Neural progenitor cell (in vitro differentiated cells): ENCODE data around the gene PIP4K2A. TPM values are rescaled to one million over a fixed set of nuclear protein-coding genes. Genes with fewer than 3 reads are reported as not detected.
"Not testable (repeated sequence)": the region's sequence is repeated elsewhere in the genome, so short reads cannot be mapped to it uniquely, and the experiment has no call there.

Experiments
- DNase-seq: peaks from one replicate; pipeline ENCODE4 v3.0.0-alpha.2; 2016; ENCODE audit warnings: low spot score
- H2AFZ ChIP-seq: fragments of 200-600 bp; sonication (generic); replicated peaks from 2 replicates; pipeline ENCODE4 v1.6.1; 2016; ENCODE audit warnings: antibody characterized with exemption
- H3F3A ChIP-seq: fragments of 200-600 bp; sonication (generic); 2 replicates; pipeline ENCODE4 v1.6.1; 2016; ENCODE audit warnings: antibody characterized with exemption, low read depth
- H3K27ac ChIP-seq: fragments of 200-600 bp; sonication (generic); 2 replicates; pipeline ENCODE4 v1.5.1; 2016; ENCODE audit warnings: mild to moderate bottlenecking
- H3K27me3 ChIP-seq: fragments of 200-600 bp; sonication (generic); 2 replicates; pipeline ENCODE4 v1.6.1; 2016; ENCODE audit warnings: mild to moderate bottlenecking, moderate library complexity
- H3K36me3 ChIP-seq: fragments of 200-600 bp; sonication (generic); 2 replicates; pipeline ENCODE4 v1.5.1; 2016
- H3K4me1 ChIP-seq: fragments of 200-600 bp; sonication (generic); 2 replicates; pipeline ENCODE4 v1.6.1; 2016; ENCODE audit warnings: mixed run types
- H3K4me2 ChIP-seq: fragments of 200-600 bp; sonication (generic); 2 replicates; pipeline ENCODE4 v1.6.1; 2016
- H3K4me3 ChIP-seq: fragments of 200-600 bp; sonication (generic); 2 replicates; pipeline ENCODE4 v1.5.1; 2016
- H3K79me2 ChIP-seq: fragments of 200-600 bp; sonication (generic); 2 replicates; pipeline ENCODE4 v1.6.1; 2016; ENCODE audit warnings: low read depth
- H3K9ac ChIP-seq: fragments of 200-600 bp; sonication (generic); 2 replicates; pipeline ENCODE4 v1.6.1; 2016
- H3K9me3 ChIP-seq: fragments of 200-600 bp; sonication (generic); 2 replicates; pipeline ENCODE4 v1.5.1; 2016; ENCODE audit warnings: low read depth
- H4K20me1 ChIP-seq: fragments of 200-600 bp; sonication (generic); 2 replicates; pipeline ENCODE4 v1.6.1; 2016; ENCODE audit warnings: low read depth
- H3K27ac Mint-ChIP-seq: 3 replicates; pipeline ENCODE4 v1.8.0; 2021; ENCODE audit warnings: mixed read lengths
- H3K27me3 Mint-ChIP-seq: 2 replicates; pipeline ENCODE4 v1.8.0; 2022; ENCODE audit warnings: low read depth, mild to moderate bottlenecking, inconsistent platforms, moderate library complexity, mixed read lengths; ENCODE audit not compliant: insufficient read depth
- H3K36me3 Mint-ChIP-seq: 3 replicates; pipeline ENCODE4 v1.8.0; 2021; ENCODE audit warnings: mixed read lengths
- H3K4me1 Mint-ChIP-seq: 3 replicates; pipeline ENCODE4 v1.8.0; 2021; ENCODE audit warnings: mixed read lengths
- H3K4me3 Mint-ChIP-seq: 3 replicates; pipeline ENCODE4 v1.8.0; 2021; ENCODE audit warnings: mild to moderate bottlenecking, moderate library complexity, mixed read lengths
- H3K9me3 Mint-ChIP-seq: 3 replicates; pipeline ENCODE4 v1.8.0; 2020; ENCODE audit warnings: mixed read lengths
- CTCF ChIP-seq: fragments of 200-600 bp; sonication (generic); IDR thresholded peaks from 2 replicates; pipeline ENCODE4 v1.5.1; 2017; ENCODE audit warnings: antibody characterized with exemption, mild to moderate bottlenecking
- EZH2 ChIP-seq: fragments of 200-600 bp; sonication (generic); IDR thresholded peaks from 2 replicates; pipeline ENCODE4 v1.6.1; 2017; ENCODE audit warnings: antibody characterized with exemption, mild to moderate bottlenecking, moderate library complexity
- EZH2phosphoT487 ChIP-seq: fragments of 200-600 bp; sonication (generic); IDR thresholded peaks from 2 replicates; pipeline ENCODE4 v1.6.1; 2017; ENCODE audit warnings: antibody characterized with exemption
- total RNA-seq: library from RNA; depleted of rRNA; stranded (reverse); fragments of >200 nt; gene quantifications from 2 replicates; pipeline ENCODE4 v1.2.3, GENCODE V29; 2015; ENCODE audit warnings: low replicate concordance

The PIP4K2A gene
- total RNA-seq, 1 donor from 2014 or later = 37.6 TPM

GRCh38 chr10:22719406-22720042 is 5.1 kb upstream of the PIP4K2A start:
- H3F3A ChIP-seq = peaks cover 8% of the 10 kb centered on the region
- H3K36me3 ChIP-seq = no peaks in the 10 kb centered on the region
- H3K4me1 ChIP-seq = no peaks in the 10 kb centered on the region
- H3K4me3 ChIP-seq = no peak overlapping the region
- no peak for TF ChIP-seq EZH2
- no peak for TF ChIP-seq CTCF
- TF ChIP-seq EZH2phosphoT487 = no peak
- no peaks in the 10 kb centered on the region for H3K9me3 ChIP-seq
- no peak overlapping the region for H3K4me2 ChIP-seq
- no peak overlapping the region for H2AFZ ChIP-seq
- no peak overlapping the region for H3K4me3 Mint-ChIP-seq
- no peaks in the 10 kb centered on the region for H4K20me1 ChIP-seq
- H3K9ac ChIP-seq = no peak overlapping the region
- peaks cover 11% of the 10 kb centered on the region for H3K27me3 Mint-ChIP-seq
- H3K4me1 Mint-ChIP-seq = peaks cover 4% of the 10 kb centered on the region
- H3K27ac ChIP-seq = no peak overlapping the region
- H3K79me2 ChIP-seq = no peaks in the 10 kb centered on the region
- peaks cover 13% of the 10 kb centered on the region for H3K27me3 ChIP-seq
- H3K36me3 Mint-ChIP-seq = peaks cover 3% of the 10 kb centered on the region
- no peaks in the 10 kb centered on the region for H3K9me3 Mint-ChIP-seq
- no peak for DNase-seq
- H3K27ac Mint-ChIP-seq = no peak overlapping the region

GRCh38 chr10:22718659-22719058 is 4.3 kb upstream of the PIP4K2A start:
- H3K9me3 Mint-ChIP-seq, H3K4me3 Mint-ChIP-seq, H3K36me3 Mint-ChIP-seq: not testable (repeated sequence)

GRCh38 chr10:22717728-22718127 is 3.4 kb upstream of the PIP4K2A start:
- Histone ChIP-seq H3K27ac (no peak overlapping the region), H2AFZ (no peak overlapping the region), H3K4me1 (peaks cover 1% of the 10 kb centered on the region), H4K20me1 (peaks cover 11% of the 10 kb centered on the region), H3K36me3 (no peaks in the 10 kb centered on the region), H3K79me2 (peaks cover 11% of the 10 kb centered on the region), H3K4me2 (no peak overlapping the region), H3K9ac (no peak overlapping the region), H3K27me3 (peaks cover 19% of the 10 kb centered on the region), H3F3A (peaks cover 8% of the 10 kb centered on the region), H3K9me3 (no peaks in the 10 kb centered on the region), H3K4me3 (no peak overlapping the region)
- no peak overlapping the region for H3K27ac Mint-ChIP-seq
- no peak overlapping the region for H3K4me3 Mint-ChIP-seq
- DNase-seq = no peak
- H3K4me1 Mint-ChIP-seq = peaks cover 6% of the 10 kb centered on the region
- TF ChIP-seq EZH2 (no peak), EZH2phosphoT487 (no peak), CTCF (no peak)
- H3K27me3 Mint-ChIP-seq = peaks cover 11% of the 10 kb centered on the region
- H3K9me3 Mint-ChIP-seq = no peaks in the 10 kb centered on the region
- peaks cover 3% of the 10 kb centered on the region for H3K36me3 Mint-ChIP-seq

More at GRCh38 chr10:22718659-22719058, 4.3 kb upstream of the PIP4K2A start:
- not testable (repeated sequence) for H3K36me3 ChIP-seq, H3F3A ChIP-seq, H2AFZ ChIP-seq, DNase-seq, H3K79me2 ChIP-seq, H3K4me1 ChIP-seq, H3K27ac Mint-ChIP-seq, H3K4me2 ChIP-seq, H3K4me3 ChIP-seq, H3K27ac ChIP-seq, H3K4me1 Mint-ChIP-seq, H3K9ac ChIP-seq, H4K20me1 ChIP-seq, H3K9me3 ChIP-seq
- H3K27me3 ChIP-seq = peaks cover 13% of the 10 kb centered on the region
- peaks cover 11% of the 10 kb centered on the region for H3K27me3 Mint-ChIP-seq

- Histone ChIP-seq H3K4me2 (no peak overlapping the region), H3K9ac (no peak overlapping the region), H4K20me1 (peaks cover 19% of the 10 kb centered on the region), H3F3A (peaks cover 8% of the 10 kb centered on the region), H3K27ac (no peak overlapping the region), H2AFZ (no peak overlapping the region), H3K79me2 (peaks cover 19% of the 10 kb centered on the region), H3K9me3 (no peaks in the 10 kb centered on the region), H3K27me3 (peaks cover 27% of the 10 kb centered on the region), H3K4me3 (no peak overlapping the region), H3K4me1 (peaks cover 9% of the 10 kb centered on the region), H3K36me3 (no peaks in the 10 kb centered on the region)
- Mint-ChIP-seq H3K4me3 (no peak overlapping the region), H3K36me3 (peaks cover 3% of the 10 kb centered on the region), H3K9me3 (no peaks in the 10 kb centered on the region), H3K4me1 (peaks cover 13% of the 10 kb centered on the region), H3K27me3 (peaks cover 15% of the 10 kb centered on the region), H3K27ac (no peak overlapping the region)
- no peak for DNase-seq
- TF ChIP-seq EZH2 (no peak), EZH2phosphoT487 (no peak)
These were observed 2.6 kb upstream of the PIP4K2A start for GRCh38 chr10:22716943-22717342.
